Caco-2 (cell line): ENCODE results near the gene CDH12. TPM values are rescaled to one million over a fixed set of nuclear protein-coding genes. Genes with fewer than 3 reads are reported as not detected.

Experiments used
- BruUV-seq: library from RNA; stranded (reverse); fragments of 400-500 nt; replicated peaks from 2 replicates; lab custom pipeline; 2021; lab: Mats Ljungman, UMichigan
- CTCF ChIA-PET: fragments of 300-600 bp; sonication (Branson Sonifier 250); formaldehyde crosslinking; loops from one replicate; lab custom pipeline; 2022; ENCODE audit warnings: antibody characterized with exemption; lab: Charles Lee
- POLR2A ChIA-PET: fragments of 300-600 bp; sonication (Branson Sonifier 250); formaldehyde crosslinking; loops from one replicate; lab custom pipeline; 2022; ENCODE audit warnings: antibody characterized with exemption; lab: Charles Lee
- DNase-seq, 2 experiments: peaks; one replicate each; pipeline versions ENCODE4 v3.0.0 to v3.0.0-alpha.2; 2020 to 2022
- H3K27me3 ChIP-seq: replicated peaks from 2 replicates; pipeline ENCODE4 v1.6.0; 2011; ENCODE audit warnings: low read length; ENCODE audit not compliant: control insufficient read depth, insufficient read depth
- H3K36me3 ChIP-seq: 2 replicates; pipeline ENCODE4 v1.5.1; 2011; ENCODE audit warnings: low read length; ENCODE audit not compliant: control insufficient read depth, insufficient read depth
- H3K4me1 ChIP-seq: fragments of 250-450 bp; sonication (Bioruptor Pico); 2 replicates; pipeline ENCODE4 v1.5.1; 2020; ENCODE audit warnings: mild to moderate bottlenecking
- H3K4me3 ChIP-seq: 2 replicates; pipeline ENCODE4 v1.5.1; 2011; ENCODE audit warnings: low read depth, mild to moderate bottlenecking, control low read depth, low read length
- H3K9me3 ChIP-seq: fragments of 250-450 bp; sonication (Bioruptor Pico); 2 replicates; pipeline ENCODE4 v1.5.1; 2020; ENCODE audit warnings: mild to moderate bottlenecking, moderate library complexity
- H3K27ac Mint-ChIP-seq: one replicate; pipeline ENCODE4 v1.8.0; 2022; ENCODE audit warnings: mixed read lengths; ENCODE audit not compliant: unreplicated experiment
- H3K27me3 Mint-ChIP-seq: one replicate; pipeline ENCODE4 v1.8.0; 2022; ENCODE audit warnings: mixed read lengths; ENCODE audit not compliant: insufficient read depth, unreplicated experiment
- H3K36me3 Mint-ChIP-seq: one replicate; pipeline ENCODE4 v1.8.0; 2022; ENCODE audit warnings: mild to moderate bottlenecking, mixed read lengths; ENCODE audit not compliant: insufficient read depth, unreplicated experiment
- H3K4me1 Mint-ChIP-seq: one replicate; pipeline ENCODE4 v1.8.0; 2022; ENCODE audit warnings: low read depth, mixed read lengths; ENCODE audit not compliant: unreplicated experiment
- H3K4me3 Mint-ChIP-seq: one replicate; pipeline ENCODE4 v1.8.0; 2022; ENCODE audit warnings: mild to moderate bottlenecking, moderate library complexity, mixed read lengths; ENCODE audit not compliant: unreplicated experiment
- H3K9me3 Mint-ChIP-seq: one replicate; pipeline ENCODE4 v1.8.0; 2022; ENCODE audit warnings: mixed read lengths; ENCODE audit not compliant: unreplicated experiment
- CTCF ChIP-seq, 2 experiments: fragments of 200-600 bp in 1 of 2; IDR thresholded peaks; 1 replicate in 1 of 2; 2 replicates in 1 of 2; pipeline versions ENCODE4 v1.5.1 to v1.8.0; 2011 to 2022; ENCODE audit warnings: antibody characterized with exemption in 1 of 2, control low read depth in 1 of 2, inconsistent platforms in 1 of 2, low read depth in 1 of 2, low read length in 1 of 2, mild to moderate bottlenecking in 1 of 2, moderate library complexity in 1 of 2; ENCODE audit not compliant: insufficient read depth in 1 of 2, severe bottlenecking in 1 of 2, unreplicated experiment in 1 of 2
- intact Hi-C: fragments of 100-400 bp; cut with micrococcal nuclease; formaldehyde crosslinking; loops from one replicate; pipeline ENCODE4 v1.10.0; 2022; ENCODE audit not compliant: unreplicated experiment
- total RNA-seq: library from RNA; stranded (reverse); gene quantifications from 2 replicates; pipeline ENCODE4 v1.2.3, GENCODE V29; 2022

The CDH12 gene
- total RNA-seq, 1 experiment from 2014 or later, result not detected

GRCh38 chr5:21862986-21863385 lies 990.2 kb downstream of the CDH12 start:
- POLR2A ChIA-PET, result no interaction called here
- no peak overlapping the region for H3K27ac Mint-ChIP-seq
- CTCF ChIA-PET, result no interaction called here

GRCh38 chr5:21858441-21858840 lies 994.7 kb downstream of the CDH12 start:
- Histone ChIP-seq H3K4me1 (no peaks in the 10 kb centered on the region), H3K27me3 (no peaks in the 10 kb centered on the region), H3K9me3 (no peaks in the 10 kb centered on the region), H3K4me3 (no peak overlapping the region), H3K36me3 (no peaks in the 10 kb centered on the region)
- ChIA-PET POLR2A (no interaction called here), CTCF (no interaction called here)
- no peak overlapping the region for H3K27ac Mint-ChIP-seq
- no peaks in the 10 kb centered on the region for H3K36me3 Mint-ChIP-seq
- H3K9me3 Mint-ChIP-seq, result no peaks in the 10 kb centered on the region
- H3K4me3 Mint-ChIP-seq, result no peak overlapping the region
- intact Hi-C loops, result no loop called here
- no peak for TF ChIP-seq CTCF (IDR thresholded peaks at IDR 0.05; ENCODE audit: insufficient read depth in 1 of 2, low read depth in 1 of 2, low read length in 1 of 2, severe bottlenecking in 1 of 2, unreplicated experiment in 1 of 2)
- no peak for DNase-seq
- H3K27me3 Mint-ChIP-seq, result peaks cover 3% of the 10 kb centered on the region
- no peaks in the 10 kb centered on the region for H3K4me1 Mint-ChIP-seq
- BruUV-seq, result no TSS peak

More at GRCh38 chr5:21862986-21863385, 990.2 kb downstream of the CDH12 start:
- no TSS peak for BruUV-seq
- no peaks in the 10 kb centered on the region for H3K9me3 ChIP-seq
- no peak for DNase-seq
- Mint-ChIP-seq H3K36me3 (no peaks in the 10 kb centered on the region), H3K9me3 (no peaks in the 10 kb centered on the region), H3K4me3 (no peak overlapping the region), H3K4me1 (no peaks in the 10 kb centered on the region), H3K27me3 (peaks cover 3% of the 10 kb centered on the region)
- no peaks in the 10 kb centered on the region for H3K4me1 ChIP-seq
- H3K27me3 ChIP-seq, result no peaks in the 10 kb centered on the region
- intact Hi-C loops, result no loop called here
- H3K36me3 ChIP-seq, result no peaks in the 10 kb centered on the region
- TF ChIP-seq CTCF (IDR thresholded peaks at IDR 0.05; ENCODE audit: insufficient read depth in 1 of 2, low read depth in 1 of 2, low read length in 1 of 2, severe bottlenecking in 1 of 2, unreplicated experiment in 1 of 2), result no peak
- H3K4me3 ChIP-seq, result no peak overlapping the region

GRCh38 chr5:21856987-21857386 lies 996.2 kb downstream of the CDH12 start:
- no peaks in the 10 kb centered on the region for H3K36me3 ChIP-seq

More at GRCh38 chr5:21856987-21857386, 996.2 kb downstream of the CDH12 start:
- H3K27ac Mint-ChIP-seq, result no peak overlapping the region
- H3K4me3 Mint-ChIP-seq, result no peak overlapping the region
- H3K4me3 ChIP-seq, result no peak overlapping the region
- H3K9me3 ChIP-seq, result no peaks in the 10 kb centered on the region
- no TSS peak for BruUV-seq
- no peaks in the 10 kb centered on the region for H3K36me3 Mint-ChIP-seq
- H3K9me3 Mint-ChIP-seq, result no peaks in the 10 kb centered on the region
- no peak for DNase-seq
- H3K4me1 Mint-ChIP-seq, result no peaks in the 10 kb centered on the region
- H3K27me3 ChIP-seq, result no peaks in the 10 kb centered on the region
- ChIA-PET POLR2A (no interaction called here), CTCF (interaction anchor here (0.5 kb wide), 1 partner anchor 45 kb away, joined by 3 read pairs; no protein-coding TSS in a partner anchor)
- intact Hi-C loops, result no loop called here
- TF ChIP-seq CTCF (IDR thresholded peaks at IDR 0.05; ENCODE audit: insufficient read depth in 1 of 2, low read depth in 1 of 2, low read length in 1 of 2, severe bottlenecking in 1 of 2, unreplicated experiment in 1 of 2), result no peak
- peaks cover 3% of the 10 kb centered on the region for H3K27me3 Mint-ChIP-seq
- H3K4me1 ChIP-seq, result no peaks in the 10 kb centered on the region
